Left ventricle myocardium inferior (tissue), 1 donor: Measurements from ENCODE around the gene ID2. TPM values are rescaled to one million over a fixed set of nuclear protein-coding genes. Genes with fewer than 3 reads are reported as not detected.

ENCODE experiments used
- DNase-seq: peaks from one replicate; pipeline ENCODE4 v3.0.0-alpha.2; 2020
- H3K27ac ChIP-seq: fragments of 200-600 bp; replicated peaks from 2 replicates; pipeline ENCODE4 v1.8.0; 2021
- H3K27me3 ChIP-seq: fragments of 200-600 bp; 2 replicates; pipeline ENCODE4 v1.8.0; 2021; ENCODE audit warnings: low read depth
- H3K36me3 ChIP-seq: fragments of 200-600 bp; 2 replicates; pipeline ENCODE4 v1.8.0; 2021
- H3K4me1 ChIP-seq: fragments of 200-600 bp; 2 replicates; pipeline ENCODE4 v1.8.0; 2021
- H3K4me3 ChIP-seq: fragments of 200-600 bp; 2 replicates; pipeline ENCODE4 v1.8.0; 2021; ENCODE audit warnings: mild to moderate bottlenecking, moderate library complexity
- H3K9me3 ChIP-seq: fragments of 200-600 bp; replicated peaks from 2 replicates; pipeline ENCODE4 v1.8.0; 2021
- intact Hi-C: fragments of 100-400 bp; cut with micrococcal nuclease; formaldehyde crosslinking; loops from one replicate; pipeline ENCODE4 v1.11.0; 2022
- total RNA-seq: library from RNA; stranded (reverse); fragmentation: NEBNext Ultra II Directional; extraction: Animal tissue kit (Norgen Biotek cat#: 25700); gene quantifications from one replicate; pipeline ENCODE4 v1.2.1, GENCODE V29; 2021
- TF ChIP-seq, protein P1 (sequence below): fragments of 200-600 bp; IDR thresholded peaks from 2 replicates; pipeline ENCODE4 v1.8.0; 2021; ENCODE audit warnings: antibody characterized with exemption, mild to moderate bottlenecking, borderline replicate concordance
- donor health status: DM: no; HTN: yes; CAD: no; lungs with severe emphysema.

ID2 gene
- total RNA-seq, 1 donor from 2014 or later: 32.2 TPM

DNA sequence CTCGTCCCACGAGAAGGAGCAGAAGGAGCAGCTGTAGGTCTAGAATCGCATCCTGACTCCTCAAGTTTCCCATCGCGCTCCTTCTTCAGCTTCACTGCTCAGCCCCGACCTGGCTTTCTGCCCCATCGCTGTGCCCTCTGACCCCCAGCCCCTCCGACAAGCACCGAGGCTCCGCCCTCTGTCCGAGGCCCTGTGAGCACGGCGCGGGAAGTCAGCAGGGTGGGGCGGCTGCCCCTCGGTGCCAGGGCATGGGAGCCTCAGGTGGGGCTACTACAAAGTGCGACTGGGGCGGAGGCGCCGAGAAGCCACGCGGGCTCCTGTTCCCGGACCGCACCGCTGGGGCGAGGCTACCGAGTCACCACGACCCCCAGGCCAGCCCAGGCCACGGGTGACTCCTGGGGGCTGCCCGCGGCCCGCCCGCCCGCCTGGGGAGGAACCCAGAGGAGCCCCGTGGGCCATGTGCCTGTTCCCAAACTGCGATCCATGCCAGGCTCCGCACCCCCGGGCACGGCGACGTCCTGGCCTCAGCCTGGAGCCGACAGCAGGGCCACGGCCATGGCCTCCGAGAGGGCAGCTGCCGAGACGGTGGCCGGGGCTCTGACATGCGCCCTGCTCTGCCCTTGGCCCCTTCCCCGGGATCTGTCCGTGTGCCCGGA, 36.6 kb upstream of the ID2 start:
- no peak for DNase-seq
- Histone ChIP-seq H3K27me3 (no peaks in the 10 kb centered on the region), H3K4me3 (peak overlapping the region; percentile 23), H3K9me3 (no peaks in the 10 kb centered on the region), H3K4me1 (peaks cover 9% of the 10 kb centered on the region), H3K27ac (no peak overlapping the region), H3K36me3 (no peaks in the 10 kb centered on the region)
- intact Hi-C loops: no loop called here
- TF ChIP-seq, protein P1, sequence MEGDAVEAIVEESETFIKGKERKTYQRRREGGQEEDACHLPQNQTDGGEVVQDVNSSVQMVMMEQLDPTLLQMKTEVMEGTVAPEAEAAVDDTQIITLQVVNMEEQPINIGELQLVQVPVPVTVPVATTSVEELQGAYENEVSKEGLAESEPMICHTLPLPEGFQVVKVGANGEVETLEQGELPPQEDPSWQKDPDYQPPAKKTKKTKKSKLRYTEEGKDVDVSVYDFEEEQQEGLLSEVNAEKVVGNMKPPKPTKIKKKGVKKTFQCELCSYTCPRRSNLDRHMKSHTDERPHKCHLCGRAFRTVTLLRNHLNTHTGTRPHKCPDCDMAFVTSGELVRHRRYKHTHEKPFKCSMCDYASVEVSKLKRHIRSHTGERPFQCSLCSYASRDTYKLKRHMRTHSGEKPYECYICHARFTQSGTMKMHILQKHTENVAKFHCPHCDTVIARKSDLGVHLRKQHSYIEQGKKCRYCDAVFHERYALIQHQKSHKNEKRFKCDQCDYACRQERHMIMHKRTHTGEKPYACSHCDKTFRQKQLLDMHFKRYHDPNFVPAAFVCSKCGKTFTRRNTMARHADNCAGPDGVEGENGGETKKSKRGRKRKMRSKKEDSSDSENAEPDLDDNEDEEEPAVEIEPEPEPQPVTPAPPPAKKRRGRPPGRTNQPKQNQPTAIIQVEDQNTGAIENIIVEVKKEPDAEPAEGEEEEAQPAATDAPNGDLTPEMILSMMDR: no peak

DNA sequence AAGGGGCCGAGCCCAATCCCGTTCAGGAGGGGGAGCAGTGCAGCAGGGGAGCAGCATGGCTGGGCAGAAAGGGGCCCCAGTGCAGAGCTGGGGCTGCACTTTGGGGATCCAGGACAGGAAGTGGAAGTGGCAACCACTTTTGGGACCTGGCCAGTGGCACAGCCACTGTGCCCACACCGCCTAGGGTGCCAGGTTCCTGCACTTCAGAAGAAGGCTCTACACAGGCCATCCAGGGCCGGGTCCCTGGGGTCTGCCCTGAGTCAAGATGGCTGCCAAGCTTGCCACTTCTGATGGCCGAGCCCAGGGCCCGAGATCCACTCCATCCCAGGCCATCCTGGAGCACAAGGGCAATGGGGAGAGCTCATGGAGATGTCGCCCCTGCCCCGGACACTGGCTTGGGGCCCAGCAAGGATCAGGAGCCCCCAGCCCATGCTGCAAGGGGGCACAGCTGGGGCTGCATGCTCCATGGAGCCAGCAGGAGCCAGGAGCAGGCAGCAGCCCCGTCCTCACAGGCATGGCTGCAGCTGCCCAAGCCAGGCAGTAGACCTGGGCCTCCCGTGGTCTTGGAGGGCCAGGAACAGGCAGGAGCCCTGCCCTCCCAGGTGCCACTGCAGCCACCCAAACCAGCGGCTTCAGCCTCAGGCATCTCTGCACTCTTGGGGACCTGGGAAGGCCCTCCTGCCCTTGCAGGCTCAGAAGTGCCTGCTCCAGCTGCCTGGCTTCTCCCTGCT, 35.0 kb upstream of the ID2 start:
- TF ChIP-seq, protein P1: no peak
- no peak overlapping the region for H3K4me3 ChIP-seq
- intact Hi-C loops: no loop called here
- H3K4me1 ChIP-seq: peaks cover 9% of the 10 kb centered on the region
- H3K27me3 ChIP-seq: no peaks in the 10 kb centered on the region
- H3K27ac ChIP-seq: no peak overlapping the region
- H3K9me3 ChIP-seq: no peaks in the 10 kb centered on the region
- H3K36me3 ChIP-seq: no peaks in the 10 kb centered on the region
- no peak for DNase-seq

DNA sequence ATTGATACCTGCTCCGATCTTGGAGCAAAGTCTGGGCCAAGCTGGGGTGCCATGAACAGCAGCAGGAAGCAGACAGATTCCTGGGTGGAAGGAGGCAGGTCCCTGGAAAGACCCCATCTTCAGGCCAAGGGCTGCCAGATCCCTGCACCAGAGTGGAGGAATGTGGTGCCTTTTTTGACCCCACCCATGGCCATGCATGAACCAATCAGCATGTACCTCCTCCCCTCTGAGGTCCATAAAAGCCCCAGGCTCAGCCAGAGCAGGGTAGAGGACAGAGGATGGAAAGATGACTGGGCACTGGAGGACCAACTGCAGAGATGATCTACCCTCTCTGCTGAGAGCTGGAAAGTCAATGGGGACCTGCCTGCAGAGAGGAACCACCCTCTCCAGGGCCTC, 34.4 kb upstream of the ID2 start:
- Histone ChIP-seq H3K4me3 (no peak overlapping the region), H3K27ac (no peak overlapping the region), H3K9me3 (no peaks in the 10 kb centered on the region), H3K27me3 (no peaks in the 10 kb centered on the region), H3K4me1 (peaks cover 9% of the 10 kb centered on the region), H3K36me3 (no peaks in the 10 kb centered on the region)
- TF ChIP-seq, protein P1: no peak
- intact Hi-C loops: no loop called here
- no peak for DNase-seq

DNA sequence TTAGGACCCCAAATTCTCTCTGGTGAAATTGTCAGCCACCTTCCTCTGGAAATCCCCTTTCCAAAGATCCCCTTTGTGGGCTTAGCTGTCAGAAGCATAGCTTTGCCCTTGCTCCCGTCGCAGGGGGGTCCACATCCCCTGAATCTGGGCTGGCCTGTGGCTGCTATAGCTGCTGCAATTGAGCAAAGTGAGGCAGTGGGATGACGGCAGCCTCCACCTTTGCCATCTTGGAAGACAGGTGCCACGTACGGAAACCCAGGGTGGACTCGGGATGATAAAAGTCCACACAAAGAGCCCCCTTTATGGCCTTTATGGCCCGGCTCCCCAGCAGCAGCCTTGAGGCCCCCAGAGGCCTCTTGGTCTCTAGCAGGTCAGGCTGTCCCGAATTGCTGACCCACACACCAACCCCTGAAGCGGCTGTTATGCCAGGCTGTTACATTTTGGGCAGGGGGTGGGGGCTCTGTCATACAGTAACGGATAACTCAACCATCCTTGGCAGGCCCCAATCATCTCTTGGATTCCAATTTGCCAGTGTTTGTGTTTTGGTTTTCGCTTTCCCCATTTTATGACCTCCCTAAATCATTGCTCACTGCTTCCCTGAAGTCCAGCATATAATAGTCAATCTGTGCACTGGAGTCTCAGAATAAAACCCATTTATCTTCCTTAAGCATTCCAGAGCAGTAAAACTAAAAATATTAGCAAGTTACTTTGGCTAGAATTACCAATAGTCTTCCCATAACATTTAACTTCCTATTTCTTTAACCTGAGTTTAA, 33.2 kb upstream of the ID2 start:
- DNase-seq: no peak
- H3K4me3 ChIP-seq: no peak overlapping the region
- H3K27ac ChIP-seq: no peak overlapping the region
- peaks cover 4% of the 10 kb centered on the region for H3K4me1 ChIP-seq
- H3K27me3 ChIP-seq: no peaks in the 10 kb centered on the region
- H3K9me3 ChIP-seq: no peaks in the 10 kb centered on the region
- no peaks in the 10 kb centered on the region for H3K36me3 ChIP-seq
- intact Hi-C loops: no loop called here
- TF ChIP-seq, protein P1: no peak

DNA sequence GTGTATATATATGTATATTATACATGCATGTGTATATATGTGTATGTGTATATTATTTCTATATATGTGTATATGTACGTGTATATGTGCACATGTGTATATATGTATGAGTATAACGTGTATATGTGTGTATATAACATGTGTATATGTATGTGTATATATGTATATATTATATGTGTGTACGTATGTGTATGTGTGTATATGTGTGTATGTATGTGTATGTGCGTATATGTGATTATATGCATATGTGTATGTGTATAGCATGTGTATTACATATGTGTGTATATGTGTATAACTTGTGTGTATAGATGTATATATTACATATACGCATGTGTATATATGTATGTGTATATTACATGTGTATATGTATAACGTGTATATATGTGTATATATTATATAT, 32.1 kb upstream of the ID2 start:
- no peak overlapping the region for H3K4me3 ChIP-seq
- no peak overlapping the region for H3K27ac ChIP-seq
- H3K27me3 ChIP-seq: no peaks in the 10 kb centered on the region
- no peaks in the 10 kb centered on the region for H3K9me3 ChIP-seq
- peaks cover 1% of the 10 kb centered on the region for H3K4me1 ChIP-seq
- H3K36me3 ChIP-seq: no peaks in the 10 kb centered on the region
- TF ChIP-seq, protein P1: no peak
- intact Hi-C loops: no loop called here
- no peak for DNase-seq
